ENCODE data around the gene CASK.

The CASK gene

DNA sequence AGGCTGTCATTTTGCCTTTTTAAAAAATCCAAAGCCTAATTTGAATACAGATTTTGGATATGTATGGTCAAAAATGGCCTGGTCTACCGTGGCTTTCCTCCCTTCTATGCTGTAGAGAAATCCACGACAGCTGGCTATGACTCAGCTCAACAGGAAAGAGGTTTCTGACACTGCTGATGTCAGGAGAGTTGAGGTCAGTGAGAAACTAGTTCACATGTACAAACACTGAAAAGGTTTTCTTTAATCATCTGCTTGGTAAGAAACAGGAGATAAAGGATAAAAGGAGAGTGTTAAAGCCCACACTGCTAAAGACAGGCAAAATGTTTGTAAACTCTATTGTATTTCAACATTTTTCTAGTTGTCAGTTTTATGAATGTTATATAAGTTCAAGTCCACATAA is 362.3 kb downstream of the CASK start:
- no peak overlapping the region for H3K4me3 ChIP-seq (ENCODE audit: low read depth, low read length)
- TF ChIP-seq, protein P1, sequence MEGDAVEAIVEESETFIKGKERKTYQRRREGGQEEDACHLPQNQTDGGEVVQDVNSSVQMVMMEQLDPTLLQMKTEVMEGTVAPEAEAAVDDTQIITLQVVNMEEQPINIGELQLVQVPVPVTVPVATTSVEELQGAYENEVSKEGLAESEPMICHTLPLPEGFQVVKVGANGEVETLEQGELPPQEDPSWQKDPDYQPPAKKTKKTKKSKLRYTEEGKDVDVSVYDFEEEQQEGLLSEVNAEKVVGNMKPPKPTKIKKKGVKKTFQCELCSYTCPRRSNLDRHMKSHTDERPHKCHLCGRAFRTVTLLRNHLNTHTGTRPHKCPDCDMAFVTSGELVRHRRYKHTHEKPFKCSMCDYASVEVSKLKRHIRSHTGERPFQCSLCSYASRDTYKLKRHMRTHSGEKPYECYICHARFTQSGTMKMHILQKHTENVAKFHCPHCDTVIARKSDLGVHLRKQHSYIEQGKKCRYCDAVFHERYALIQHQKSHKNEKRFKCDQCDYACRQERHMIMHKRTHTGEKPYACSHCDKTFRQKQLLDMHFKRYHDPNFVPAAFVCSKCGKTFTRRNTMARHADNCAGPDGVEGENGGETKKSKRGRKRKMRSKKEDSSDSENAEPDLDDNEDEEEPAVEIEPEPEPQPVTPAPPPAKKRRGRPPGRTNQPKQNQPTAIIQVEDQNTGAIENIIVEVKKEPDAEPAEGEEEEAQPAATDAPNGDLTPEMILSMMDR (IDR thresholded peaks at IDR 0.05; ENCODE audit: low read depth, low read length) = no peak

DNA sequence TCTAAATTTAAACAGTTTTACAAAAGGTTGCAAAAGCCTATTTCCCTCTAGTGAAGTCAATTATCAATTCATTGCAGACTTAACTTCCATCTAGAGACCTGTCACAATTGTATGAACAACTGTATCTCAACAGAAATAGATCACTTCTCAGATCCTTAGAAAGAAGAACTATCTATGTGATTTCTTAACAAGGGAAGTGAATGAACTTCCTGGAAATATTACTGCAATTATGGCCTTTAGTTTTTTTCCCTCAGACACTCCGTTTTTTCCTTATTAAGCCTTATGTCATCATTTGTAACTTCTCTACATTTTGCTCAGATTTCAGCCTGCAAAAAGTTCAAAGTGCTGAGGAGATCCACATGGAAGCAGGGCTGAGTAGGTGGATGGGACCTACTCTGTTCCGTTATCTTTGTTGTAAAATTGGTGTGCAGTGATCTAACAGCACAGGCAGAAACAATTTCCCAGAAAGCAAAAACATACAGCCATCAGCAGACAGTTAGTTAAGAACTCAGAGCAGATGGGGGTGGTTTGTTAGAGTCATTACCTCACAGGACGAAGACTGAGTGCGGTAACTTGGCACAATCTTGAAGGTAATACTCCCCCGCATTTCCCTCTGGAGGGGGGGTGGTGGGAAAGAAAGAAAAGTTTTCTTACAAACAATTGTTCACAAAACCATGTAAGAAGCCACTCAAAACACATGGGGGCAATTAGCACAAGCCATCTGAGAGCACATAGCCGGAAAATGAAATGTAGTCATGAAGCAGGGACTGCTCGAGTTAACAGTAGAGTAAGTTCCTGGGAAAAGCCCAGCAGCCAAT is 363.9 kb downstream of the CASK start:
- no peak overlapping the region for H3K4me3 ChIP-seq (ENCODE audit: low read depth, low read length)
- TF ChIP-seq, protein P1 (IDR thresholded peaks at IDR 0.05; ENCODE audit: low read depth, low read length) = no peak

DNA sequence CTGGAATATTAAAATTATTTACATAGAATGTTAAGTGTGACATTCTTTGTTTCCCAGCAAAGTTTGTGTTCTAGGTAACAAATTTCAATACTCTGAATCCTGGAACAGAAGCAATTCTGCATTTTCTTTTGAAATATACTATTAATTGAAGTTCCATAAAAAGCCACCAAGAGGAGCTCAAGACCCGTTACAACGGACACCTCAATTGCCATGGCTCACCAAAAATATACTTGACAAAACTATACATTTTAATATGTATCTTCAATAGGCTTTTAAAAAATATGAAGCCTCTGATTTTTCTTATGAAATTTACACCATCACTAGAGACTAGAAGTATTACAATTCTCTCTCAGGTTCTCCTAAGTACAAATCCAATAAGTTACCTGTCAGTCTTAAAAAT is 364.8 kb downstream of the CASK start:
- TF ChIP-seq, protein P1 (IDR thresholded peaks at IDR 0.05; ENCODE audit: low read depth, low read length) = peak; percentile 21; the same call in 1 of the 2 replicates
- no peak overlapping the region for H3K4me3 ChIP-seq (ENCODE audit: low read depth, low read length)

DNA sequence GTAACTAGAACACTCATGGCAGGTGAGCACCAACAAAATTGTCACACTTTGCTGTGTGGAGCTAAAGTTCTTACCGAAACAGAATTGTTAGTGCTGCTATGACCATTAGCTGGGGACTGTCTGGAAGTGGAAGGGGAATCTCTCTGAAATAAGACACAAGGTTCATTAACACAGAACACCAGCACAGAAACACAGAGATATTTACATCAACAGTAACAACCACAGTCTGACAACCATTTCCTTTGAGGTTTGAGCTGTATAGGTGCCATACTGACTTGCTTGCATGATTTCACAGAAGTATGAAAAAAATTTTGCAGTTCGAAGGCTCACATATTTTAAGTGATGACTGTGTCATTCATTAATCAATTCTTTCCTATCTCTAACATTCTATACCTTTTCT is 366.4 kb downstream of the CASK start:
- TF ChIP-seq, protein P1 (IDR thresholded peaks at IDR 0.05; ENCODE audit: low read depth, low read length) = no peak
- H3K4me3 ChIP-seq (ENCODE audit: low read depth, low read length) = no peak overlapping the region

DNA sequence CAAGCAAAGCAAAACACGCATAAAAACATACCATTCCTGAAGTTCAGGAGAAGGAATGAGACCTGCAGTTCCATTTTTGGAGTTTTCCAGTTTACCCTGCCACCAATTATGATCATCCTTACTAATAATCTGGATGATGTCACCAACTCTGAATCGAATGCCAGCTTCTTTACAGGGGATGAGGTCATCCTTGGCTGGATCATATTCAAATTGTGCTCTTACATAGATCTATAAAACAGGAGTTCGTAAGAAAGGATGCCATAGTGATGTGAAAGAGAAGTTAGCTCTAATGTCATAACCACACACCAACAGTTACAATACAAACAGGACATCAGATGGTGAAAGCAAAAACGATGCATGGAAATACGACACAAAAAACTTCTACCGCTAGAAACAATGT is 369.7 kb downstream of the CASK start:
- H3K4me3 ChIP-seq (ENCODE audit: low read depth, low read length) = no peak overlapping the region

DNA sequence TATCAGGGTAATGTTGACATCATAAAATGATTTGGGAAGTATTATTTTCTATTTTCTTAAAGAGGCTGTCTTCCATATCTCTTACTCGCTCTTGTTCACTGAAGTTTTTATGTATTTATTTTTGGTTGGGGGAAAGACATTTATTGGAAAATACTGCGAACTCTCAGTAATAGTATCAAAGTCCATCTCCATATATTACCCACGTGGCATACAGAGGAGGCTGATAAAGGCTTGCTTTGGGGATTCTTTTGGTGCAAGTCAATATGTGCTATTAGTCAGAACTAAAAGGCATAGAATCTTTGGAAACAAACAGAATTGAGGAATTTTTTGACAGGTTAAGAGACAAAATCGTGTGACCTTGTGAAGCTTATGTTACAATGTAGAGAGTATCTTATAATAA is 374.9 kb downstream of the CASK start:
- TF ChIP-seq, protein P1 (IDR thresholded peaks at IDR 0.05; ENCODE audit: low read depth, low read length) = no peak
- no peak overlapping the region for H3K4me3 ChIP-seq (ENCODE audit: low read depth, low read length)

More for the DNA sequence above, 369.7 kb downstream of the CASK start:
- TF ChIP-seq, protein P1 (IDR thresholded peaks at IDR 0.05; ENCODE audit: low read depth, low read length) = no peak

DNA sequence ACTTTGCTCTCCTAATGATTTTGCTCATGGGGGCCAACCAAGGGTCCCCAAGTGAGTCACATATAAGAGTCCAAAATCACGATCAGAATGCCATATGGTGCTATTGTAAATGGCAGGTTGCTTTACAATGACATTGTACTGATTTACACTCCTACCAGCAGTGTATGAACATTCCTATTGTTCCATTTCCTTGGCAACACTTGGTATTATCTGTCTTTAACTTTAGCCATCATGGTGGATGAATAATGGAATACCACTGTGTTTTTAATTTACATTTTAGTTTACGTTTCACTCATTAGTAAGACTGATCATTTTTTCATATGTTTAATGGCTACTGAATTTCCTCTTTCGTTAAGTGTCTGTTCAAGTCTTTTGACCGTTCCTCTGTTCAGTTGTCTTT is 379.7 kb downstream of the CASK start:
- TF ChIP-seq, protein P1 (IDR thresholded peaks at IDR 0.05; ENCODE audit: low read depth, low read length) = no peak
- no peak overlapping the region for H3K4me3 ChIP-seq (ENCODE audit: low read depth, low read length)

All from WI38 (cell line).